Measurements from ENCODE around the gene CLMP. TPM values are rescaled to one million over a fixed set of nuclear protein-coding genes. Genes with fewer than 3 reads are reported as not detected.

Gene CLMP
- total RNA-seq (2021; fragmentation: NEBNext Ultra II Directional; extraction: Animal tissue kit (Norgen Biotek cat#: 25700)) = 100 to 1,000 TPM; 126 to 201 (median 138) TPM
- long read RNA-seq, full-length matches to known transcripts = 8 of 42 reads
- long read RNA-seq, partial matches to known transcripts = 3 of 42 reads
- long read RNA-seq, other reads (novel, unspliced or antisense) = 31 of 42 reads

GRCh38 chr11:123195188-123196059 is at the start of gene CLMP:
TSS of gene CLMP (minus strand) at chr11:123195248. CDS start at chr11:123194940, 308 bp downstream.
- Mint-ChIP-seq H3K36me3 (ENCODE audit: low read depth) (peaks cover 29% of the 10 kb centered on the region), H3K4me1 (ENCODE audit: low read depth) (peaks cover 69% of the 10 kb centered on the region), H3K4me3 (peak within 1 kb of the TSS; percentile 98), H3K9me3 (no peaks in the 10 kb centered on the region), H3K27ac (peak within 1 kb of the TSS; percentile 92), H3K27me3 (ENCODE audit: insufficient read depth) (no peaks in the 10 kb centered on the region; the same call in 1 of the 2 replicates)
- no peak for TF ChIP-seq CTCF (IDR thresholded peaks at IDR 0.05)
- DNase-seq = peak; percentile 39

GRCh38 chr11:123241874-123242543 is 47.0 kb upstream of the CLMP start:
- H3K4me3 Mint-ChIP-seq = no peak overlapping the region
- no peak for TF ChIP-seq CTCF (IDR thresholded peaks at IDR 0.05)
- no peak overlapping the region for H3K27ac Mint-ChIP-seq
- DNase-seq = no peak
- H3K9me3 Mint-ChIP-seq = no peaks in the 10 kb centered on the region
- no peaks in the 10 kb centered on the region for H3K36me3 Mint-ChIP-seq (ENCODE audit: low read depth)
- H3K27me3 Mint-ChIP-seq (ENCODE audit: insufficient read depth) = no peaks in the 10 kb centered on the region; the same call in 1 of the 2 replicates
- H3K4me1 Mint-ChIP-seq (ENCODE audit: low read depth) = peaks cover 48% of the 10 kb centered on the region

- no peak overlapping the region for H3K27ac Mint-ChIP-seq
- H3K27me3 Mint-ChIP-seq (ENCODE audit: insufficient read depth) = no peaks in the 10 kb centered on the region; the same call in 1 of the 2 replicates
- H3K4me1 Mint-ChIP-seq (ENCODE audit: low read depth) = peaks cover 44% of the 10 kb centered on the region
- H3K9me3 Mint-ChIP-seq = no peaks in the 10 kb centered on the region
- DNase-seq = no peak
- TF ChIP-seq CTCF (IDR thresholded peaks at IDR 0.05) = no peak
- H3K4me3 Mint-ChIP-seq = no peak overlapping the region
- H3K36me3 Mint-ChIP-seq (ENCODE audit: low read depth) = no peaks in the 10 kb centered on the region
These were observed 46.2 kb upstream of the CLMP start for GRCh38 chr11:123241294-123241693.

- H3K4me1 Mint-ChIP-seq (ENCODE audit: low read depth) = peaks cover 59% of the 10 kb centered on the region
- peak overlapping the region; percentile 85 for H3K27ac Mint-ChIP-seq
- no peak for TF ChIP-seq CTCF (IDR thresholded peaks at IDR 0.05)
- peak; percentile 72 for DNase-seq
- H3K9me3 Mint-ChIP-seq = no peaks in the 10 kb centered on the region
- no peaks in the 10 kb centered on the region; the same call in 1 of the 2 replicates for H3K27me3 Mint-ChIP-seq (ENCODE audit: insufficient read depth)
- peak overlapping the region; percentile 76 for H3K4me3 Mint-ChIP-seq
- no peaks in the 10 kb centered on the region for H3K36me3 Mint-ChIP-seq (ENCODE audit: low read depth)
These were observed 44.4 kb upstream of the CLMP start for GRCh38 chr11:123239191-123240150.

- Mint-ChIP-seq H3K36me3 (ENCODE audit: low read depth) (no peaks in the 10 kb centered on the region), H3K4me1 (ENCODE audit: low read depth) (peaks cover 65% of the 10 kb centered on the region), H3K27me3 (ENCODE audit: insufficient read depth) (no peaks in the 10 kb centered on the region; the same call in 1 of the 2 replicates), H3K4me3 (no peak overlapping the region), H3K9me3 (no peaks in the 10 kb centered on the region), H3K27ac (peak overlapping the region; percentile 85; the same call in 1 of the 2 replicates)
- no peak for TF ChIP-seq CTCF (IDR thresholded peaks at IDR 0.05)
- no peak for DNase-seq
These were observed 43.2 kb upstream of the CLMP start for GRCh38 chr11:123238297-123238696.

Data from HFFc6 (cell line).